SK-N-MC (cell line): ENCODE measurements around the gene ARID4B.

Experiments
- DNase-seq: peaks from one replicate; pipeline ENCODE4 v3.0.0-alpha.2; 2011; ENCODE audit warnings: low read depth, low spot score
- H3K27ac ChIP-seq: fragments of 200-600 bp; sonication (generic); 2 replicates; pipeline ENCODE4 v1.5.1; 2016; ENCODE audit warnings: mixed run types
- H3K36me3 ChIP-seq: fragments of 200-600 bp; sonication (generic); 2 replicates; pipeline ENCODE4 v1.6.1; 2017; ENCODE audit warnings: antibody characterized with exemption, low read length, mixed read lengths; ENCODE audit not compliant: insufficient read depth
- H3K4me3 ChIP-seq: fragments of 200-600 bp; sonication (generic); 2 replicates; pipeline ENCODE4 v1.5.1; 2016
- H3K9ac ChIP-seq: fragments of 200-600 bp; sonication (generic); 2 replicates; pipeline ENCODE4 v1.8.0; 2017; ENCODE audit warnings: mixed run types, mixed read lengths; ENCODE audit not compliant: insufficient read length
- H3K9me3 ChIP-seq: fragments of 200-600 bp; sonication (generic); 2 replicates; pipeline ENCODE4 v1.6.1; 2017; ENCODE audit warnings: low read depth, mild to moderate bottlenecking, antibody characterized with exemption, low read length, moderate library complexity, mixed read lengths
- EZH2 ChIP-seq: fragments of 200-600 bp; sonication (generic); IDR thresholded peaks from one replicate; pipeline ENCODE4 v1.6.1; 2017; ENCODE audit warnings: antibody characterized with exemption
- FOXP2 ChIP-seq: optimal IDR thresholded peaks from 2 replicates; pipeline ENCODE3; 2011; ENCODE audit warnings: mild to moderate bottlenecking, moderate library complexity; ENCODE audit not compliant: insufficient read depth; ENCODE audit errors: extremely low read length, control extremely low read depth
- POLR2AphosphoS5 ChIP-seq: IDR thresholded peaks from 2 replicates; pipeline ENCODE4 v1.6.1; 2012; ENCODE audit warnings: mild to moderate bottlenecking, low read depth, low read length, borderline replicate concordance

The ARID4B gene

DNA sequence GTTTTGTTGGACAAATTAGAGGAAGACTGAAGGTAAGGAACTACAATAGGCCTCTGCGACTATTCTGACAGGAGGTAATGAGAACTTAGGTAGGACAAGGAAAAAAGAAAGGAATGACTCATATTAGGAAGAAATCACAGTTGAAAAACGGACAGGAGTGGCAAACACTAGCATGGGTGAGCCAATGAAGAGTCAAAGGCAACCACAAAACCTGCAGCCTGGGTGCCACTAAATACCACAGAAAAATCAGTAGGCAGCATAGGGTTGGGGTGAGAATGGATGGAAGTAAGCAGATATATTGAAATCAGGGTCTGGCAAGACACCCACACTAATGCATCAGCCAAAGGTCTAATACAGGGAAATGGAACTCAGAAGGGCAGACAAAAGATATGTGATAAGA lies 176.9 kb downstream of the ARID4B start:
- Histone ChIP-seq H3K9me3 (no peaks in the 10 kb centered on the region), H3K36me3 (peaks cover 84% of the 10 kb centered on the region), H3K4me3 (no peak overlapping the region), H3K27ac (no peak overlapping the region), H3K9ac (no peak overlapping the region)
- DNase-seq = no peak
- TF ChIP-seq FOXP2 = no peak
- TF ChIP-seq POLR2AphosphoS5 = no peak
- no peak for TF ChIP-seq EZH2

DNA sequence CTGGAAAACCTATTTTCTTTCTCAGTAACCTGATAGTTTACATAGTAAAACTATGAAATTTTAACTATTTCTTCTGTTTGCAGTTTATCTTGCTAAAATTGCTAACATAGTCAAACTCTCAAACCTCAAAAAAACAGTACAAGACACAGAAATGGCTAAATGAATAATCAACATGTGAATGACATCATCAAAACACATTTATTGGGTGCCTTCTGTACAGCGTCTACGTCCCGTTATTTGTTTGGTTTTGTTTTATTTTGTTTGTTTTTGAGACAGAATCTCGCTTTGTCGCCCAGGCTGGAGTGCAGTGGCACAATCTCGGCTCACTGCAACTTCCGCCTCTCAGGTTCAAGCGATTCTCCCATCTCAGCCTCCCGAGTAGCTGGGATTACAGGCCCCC lies 178.2 kb downstream of the ARID4B start:
- TF ChIP-seq POLR2AphosphoS5 (no peak), EZH2 (no peak), FOXP2 (no peak)
- no peaks in the 10 kb centered on the region for H3K9me3 ChIP-seq
- peaks cover 87% of the 10 kb centered on the region for H3K36me3 ChIP-seq
- no peak overlapping the region for H3K9ac ChIP-seq
- H3K4me3 ChIP-seq = no peak overlapping the region
- H3K27ac ChIP-seq = no peak overlapping the region
- no peak for DNase-seq

DNA sequence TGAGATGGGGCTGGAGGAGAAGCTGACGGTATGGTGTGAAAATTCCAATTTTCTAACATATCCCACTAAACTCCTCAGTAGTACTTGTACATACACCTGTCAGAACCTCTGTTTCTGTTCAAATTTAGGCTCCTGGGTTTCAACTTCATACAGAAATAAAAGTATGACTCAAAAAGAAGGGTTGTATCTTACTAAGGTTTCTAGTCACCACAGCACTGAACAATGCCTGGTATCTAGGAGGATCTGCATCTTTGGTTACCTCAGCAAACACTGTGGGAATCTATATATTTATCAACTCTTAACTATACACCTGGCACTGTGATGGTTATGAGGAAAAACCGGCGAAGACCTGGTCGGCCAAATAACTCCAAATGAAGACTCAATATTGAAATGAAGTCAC lies 180.7 kb downstream of the ARID4B start:
- DNase-seq = no peak
- no peak overlapping the region for H3K4me3 ChIP-seq
- no peak overlapping the region for H3K9ac ChIP-seq
- no peak overlapping the region for H3K27ac ChIP-seq
- H3K9me3 ChIP-seq = no peaks in the 10 kb centered on the region
- no peak for TF ChIP-seq POLR2AphosphoS5
- no peak for TF ChIP-seq EZH2
- TF ChIP-seq FOXP2 = no peak
- peaks cover 92% of the 10 kb centered on the region for H3K36me3 ChIP-seq

DNA sequence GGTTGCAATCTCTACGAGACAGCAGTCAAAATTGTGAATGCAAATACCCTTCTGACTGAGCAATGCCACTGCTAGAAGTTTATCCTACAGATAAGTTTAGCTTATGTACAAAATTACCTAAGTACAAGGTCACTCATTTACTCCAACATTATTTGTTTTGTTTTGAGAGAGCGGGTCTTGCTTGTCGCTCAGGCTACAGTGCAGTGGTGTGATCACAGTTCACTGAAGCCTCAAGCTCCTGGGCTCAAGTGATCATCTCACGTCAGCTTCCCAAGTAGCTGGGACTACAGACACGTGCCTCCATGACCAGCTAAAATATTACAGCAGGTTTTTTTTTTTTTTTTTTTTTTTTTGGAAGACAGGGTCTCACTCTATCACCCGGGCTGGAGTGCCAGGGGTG lies 182.3 kb downstream of the ARID4B start:
- no peak for TF ChIP-seq EZH2
- no peak for TF ChIP-seq FOXP2
- TF ChIP-seq POLR2AphosphoS5 = no peak
- no peak overlapping the region for H3K9ac ChIP-seq
- H3K27ac ChIP-seq = no peak overlapping the region
- H3K9me3 ChIP-seq = no peaks in the 10 kb centered on the region
- H3K4me3 ChIP-seq = no peak overlapping the region
- H3K36me3 ChIP-seq = peaks cover 84% of the 10 kb centered on the region
- DNase-seq = no peak

DNA sequence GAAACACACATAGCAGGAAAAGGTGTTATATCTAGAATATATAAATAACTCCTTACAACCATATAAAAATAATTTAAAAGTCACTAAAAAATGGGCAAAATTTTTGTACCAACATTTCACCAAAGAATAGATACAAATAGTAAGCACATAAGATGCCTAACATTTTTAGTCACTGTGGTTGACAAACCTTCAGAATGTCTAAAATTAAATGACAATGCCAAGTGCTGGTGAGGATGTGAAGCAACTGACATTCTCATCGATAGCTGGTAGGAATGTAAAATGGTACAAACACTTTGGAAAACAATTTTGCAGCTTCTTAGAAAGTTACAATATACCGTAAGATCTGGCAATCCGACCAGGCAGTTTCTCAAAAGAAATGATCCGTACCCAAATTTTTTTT lies 185.0 kb downstream of the ARID4B start:
- H3K27ac ChIP-seq = no peak overlapping the region
- peaks cover 80% of the 10 kb centered on the region for H3K36me3 ChIP-seq
- no peak overlapping the region for H3K4me3 ChIP-seq
- TF ChIP-seq POLR2AphosphoS5 = no peak
- no peak for TF ChIP-seq FOXP2
- no peak for TF ChIP-seq EZH2
- H3K9ac ChIP-seq = no peak overlapping the region
- no peaks in the 10 kb centered on the region for H3K9me3 ChIP-seq
- DNase-seq = no peak

DNA sequence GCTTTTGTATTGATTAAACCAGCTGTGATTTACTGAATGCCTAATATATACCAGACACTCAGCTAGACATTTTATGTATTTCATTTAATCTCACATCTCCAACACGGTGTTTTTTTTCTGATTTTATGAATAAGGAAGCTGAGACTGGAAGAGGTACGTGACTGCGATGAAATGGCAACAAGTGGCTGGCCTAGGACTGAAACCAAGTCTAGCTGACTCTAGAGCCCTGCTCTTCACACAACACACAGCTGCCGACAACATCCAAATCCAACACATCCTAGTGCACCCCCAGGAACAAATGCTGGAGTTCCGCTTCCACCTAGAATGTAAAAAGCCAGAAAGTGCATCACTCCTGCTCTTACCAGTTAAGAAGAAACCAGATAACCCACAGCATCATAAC lies 188.7 kb downstream of the ARID4B start:
- no peak for DNase-seq
- no peak overlapping the region for H3K9ac ChIP-seq
- H3K27ac ChIP-seq = no peak overlapping the region
- no peak for TF ChIP-seq POLR2AphosphoS5
- H3K9me3 ChIP-seq = no peaks in the 10 kb centered on the region
- peaks cover 79% of the 10 kb centered on the region for H3K36me3 ChIP-seq
- H3K4me3 ChIP-seq = no peak overlapping the region

DNA sequence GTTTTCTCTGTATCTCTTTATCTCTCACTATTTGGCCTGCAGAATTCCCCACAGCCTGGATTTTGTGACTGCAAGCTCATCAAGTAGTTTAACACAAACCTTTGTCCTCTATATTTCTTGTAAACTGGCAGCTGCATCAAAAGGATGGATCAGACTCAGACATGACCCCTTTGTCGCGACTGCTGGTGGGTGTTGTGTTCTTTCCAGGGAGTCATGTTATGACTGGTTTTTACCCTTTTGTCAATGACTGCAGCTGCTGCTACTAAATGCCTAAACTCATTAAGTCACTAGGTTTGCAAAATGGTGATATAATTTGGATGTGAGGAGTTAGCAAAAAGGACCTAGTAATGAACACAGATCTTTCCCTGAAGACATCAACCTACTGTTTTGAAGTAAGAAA lies 189.2 kb downstream of the ARID4B start:
- DNase-seq = no peak
- TF ChIP-seq EZH2 (no peak), POLR2AphosphoS5 (no peak), FOXP2 (no peak)
- no peaks in the 10 kb centered on the region for H3K9me3 ChIP-seq
- H3K27ac ChIP-seq = no peak overlapping the region
- H3K36me3 ChIP-seq = peaks cover 77% of the 10 kb centered on the region
- no peak overlapping the region for H3K4me3 ChIP-seq
- H3K9ac ChIP-seq = no peak overlapping the region

DNA sequence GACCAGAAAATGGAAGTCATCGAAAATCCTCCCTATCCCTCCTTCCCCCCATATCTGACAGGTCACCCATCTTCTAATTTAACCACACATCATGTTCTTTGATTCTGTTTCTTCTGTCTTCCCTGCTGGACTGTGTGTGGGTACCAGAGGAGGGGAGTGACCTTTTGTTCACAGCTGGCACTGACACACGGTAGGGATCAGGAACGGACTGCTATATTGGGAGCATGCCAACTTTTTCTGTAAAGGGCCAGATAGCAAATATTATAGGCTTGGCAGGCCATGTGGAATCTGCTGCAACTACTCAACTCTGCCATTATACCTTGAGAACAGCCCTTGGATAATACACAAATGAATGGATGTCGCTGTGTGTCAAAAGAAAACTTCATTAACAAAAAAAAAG lies 191.9 kb downstream of the ARID4B start:
- H3K9ac ChIP-seq = no peak overlapping the region
- H3K4me3 ChIP-seq = no peak overlapping the region
- no peak for TF ChIP-seq POLR2AphosphoS5
- TF ChIP-seq EZH2 = no peak
- TF ChIP-seq FOXP2 = no peak
- DNase-seq = no peak
- H3K9me3 ChIP-seq = no peaks in the 10 kb centered on the region
- H3K36me3 ChIP-seq = peaks cover 70% of the 10 kb centered on the region
- no peak overlapping the region for H3K27ac ChIP-seq

DNA sequence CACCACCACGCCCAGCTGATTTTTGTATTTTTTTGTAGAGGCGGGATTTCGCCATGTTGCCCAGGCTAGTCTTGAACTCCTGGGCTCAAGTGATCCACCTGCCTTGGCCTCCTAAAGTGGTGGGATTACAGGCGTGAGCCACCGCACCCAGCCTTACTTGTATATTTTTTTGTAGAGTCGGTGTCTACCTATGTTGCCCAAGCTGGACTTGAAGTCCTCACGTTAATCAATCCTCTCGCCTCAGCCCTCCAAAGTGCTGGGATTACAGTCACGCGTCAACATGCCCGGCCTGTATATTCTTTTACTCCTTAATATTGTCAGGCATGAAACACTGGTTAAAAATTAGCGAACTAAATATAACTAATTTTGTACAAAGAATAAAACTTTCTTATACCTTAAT lies 193.8 kb downstream of the ARID4B start:
- H3K4me3 ChIP-seq = no peak overlapping the region
- H3K9ac ChIP-seq = no peak overlapping the region
- no peak for TF ChIP-seq EZH2
- TF ChIP-seq POLR2AphosphoS5 = no peak
- no peak for TF ChIP-seq FOXP2
- no peaks in the 10 kb centered on the region for H3K9me3 ChIP-seq
- no peak for DNase-seq
- peaks cover 63% of the 10 kb centered on the region for H3K36me3 ChIP-seq
- H3K27ac ChIP-seq = no peak overlapping the region
